Measurements from ENCODE around the gene STK39.
"Not testable (repeated sequence)": the region's sequence is repeated elsewhere in the genome, so short reads cannot be mapped to it uniquely, and the experiment has no call there.

Gene STK39

GRCh38 chr2:168132389-168132788 lies 115.0 kb downstream of the STK39 start:
- DNase-seq = no peak

GRCh38 chr2:168130346-168130745 lies 117.0 kb downstream of the STK39 start:
- no peak for DNase-seq

- DNase-seq = no peak
Observed at GRCh38 chr2:168127371-168127770, 120.0 kb downstream of the STK39 start.

GRCh38 chr2:168122210-168122609 lies 125.2 kb downstream of the STK39 start:
- DNase-seq = not testable (repeated sequence)

GRCh38 chr2:168120730-168121129 lies 126.7 kb downstream of the STK39 start:
- no peak for DNase-seq

- no peak for DNase-seq
Observed at GRCh38 chr2:168120310-168120709, 127.1 kb downstream of the STK39 start.

GRCh38 chr2:168119515-168120141 lies 127.8 kb downstream of the STK39 start:
- DNase-seq = no peak

GRCh38 chr2:168118733-168119514 lies 128.5 kb downstream of the STK39 start:
- no peak for DNase-seq

- DNase-seq = no peak
Observed at GRCh38 chr2:168116448-168116847, 130.9 kb downstream of the STK39 start.

GRCh38 chr2:168114619-168115018 lies 132.8 kb downstream of the STK39 start:
- DNase-seq = no peak

GRCh38 chr2:168114040-168114439 lies 133.4 kb downstream of the STK39 start:
- no peak for DNase-seq

- DNase-seq = no peak
Observed at GRCh38 chr2:168107322-168107721, 140.1 kb downstream of the STK39 start.

GRCh38 chr2:168105127-168105683 lies 142.2 kb downstream of the STK39 start:
- no peak for DNase-seq

GRCh38 chr2:168097431-168097830 lies 150.0 kb downstream of the STK39 start:
- DNase-seq = no peak

GRCh38 chr2:168096158-168096557 lies 151.2 kb downstream of the STK39 start:
- no peak for DNase-seq

GRCh38 chr2:168091986-168092385 lies 155.4 kb downstream of the STK39 start:
- no peak for DNase-seq

- no peak for DNase-seq
Observed at GRCh38 chr2:168090366-168091135, 156.8 kb downstream of the STK39 start.

- DNase-seq = no peak
Observed at GRCh38 chr2:168089200-168089599, 158.2 kb downstream of the STK39 start.

- DNase-seq = no peak
Observed at GRCh38 chr2:168087401-168087800, 160.0 kb downstream of the STK39 start.

GRCh38 chr2:168086851-168087250 lies 160.5 kb downstream of the STK39 start:
- DNase-seq = no peak

GRCh38 chr2:168085801-168086361 lies 161.5 kb downstream of the STK39 start:
- no peak for DNase-seq

- DNase-seq = no peak
Observed at GRCh38 chr2:168084288-168084687, 163.1 kb downstream of the STK39 start.

- not testable (repeated sequence) for DNase-seq
Observed at GRCh38 chr2:168081452-168081851, 165.9 kb downstream of the STK39 start.

All from GF-D8 (cell line).